Loucy (cell line): ENCODE results near the gene ST6GAL1.

Experiments
- H2AFZ ChIP-seq: fragments of 200-600 bp; sonication (generic); 2 replicates; pipeline ENCODE4 v1.6.0; 2016; ENCODE audit warnings: antibody characterized with exemption, mild to moderate bottlenecking, low read length, moderate library complexity
- H3F3A ChIP-seq: fragments of 200-600 bp; 2 replicates; pipeline ENCODE4 v1.6.0; 2016; ENCODE audit warnings: antibody characterized with exemption, low read depth, mild to moderate bottlenecking
- H3K27me3 ChIP-seq: fragments of 200-600 bp; sonication (generic); 2 replicates; pipeline ENCODE4 v1.6.1; 2014; ENCODE audit warnings: low read length, mild to moderate bottlenecking; ENCODE audit not compliant: insufficient read depth, poor library complexity, severe bottlenecking
- H3K36me3 ChIP-seq: fragments of 200-600 bp; sonication (generic); 2 replicates; pipeline ENCODE4 v1.6.1; 2016; ENCODE audit warnings: low read length; ENCODE audit not compliant: insufficient read depth
- H3K4me1 ChIP-seq: fragments of 200-600 bp; sonication (generic); 2 replicates; pipeline ENCODE4 v1.5.1; 2014; ENCODE audit warnings: low read length, mild to moderate bottlenecking; ENCODE audit not compliant: insufficient read depth, poor library complexity, severe bottlenecking
- H3K4me2 ChIP-seq: fragments of 200-600 bp; sonication (generic); 2 replicates; pipeline ENCODE4 v1.6.0; 2014; ENCODE audit warnings: antibody characterized with exemption, low read length, low read depth, mild to moderate bottlenecking; ENCODE audit not compliant: poor library complexity, severe bottlenecking
- H3K4me3 ChIP-seq: fragments of 200-600 bp; sonication (generic); 2 replicates; pipeline ENCODE4 v1.5.1; 2014; ENCODE audit warnings: low read length, mild to moderate bottlenecking, mixed read lengths; ENCODE audit not compliant: poor library complexity, severe bottlenecking
- H3K79me2 ChIP-seq: fragments of 200-600 bp; sonication (generic); 2 replicates; pipeline ENCODE4 v1.6.1; 2014; ENCODE audit warnings: low read length; ENCODE audit not compliant: insufficient read depth
- H3K9ac ChIP-seq: fragments of 200-600 bp; sonication (generic); 2 replicates; pipeline ENCODE4 v1.6.0; 2014; ENCODE audit warnings: mild to moderate bottlenecking, low read depth, low read length, moderate library complexity; ENCODE audit not compliant: poor library complexity, severe bottlenecking
- H3K9me2 ChIP-seq: fragments of 200-600 bp; sonication (generic); replicated peaks from 2 replicates; pipeline ENCODE4 v1.6.1; 2016; ENCODE audit warnings: low read depth, low read length, mixed read lengths
- H3K9me3 ChIP-seq: fragments of 200-600 bp; sonication (generic); 2 replicates; pipeline ENCODE4 v1.6.1; 2014; ENCODE audit warnings: mild to moderate bottlenecking, antibody characterized with exemption, low read length, low read depth; ENCODE audit not compliant: insufficient read depth
- H4K20me1 ChIP-seq: fragments of 200-600 bp; sonication (generic); 2 replicates; pipeline ENCODE4 v1.6.0; 2014; ENCODE audit warnings: antibody characterized with exemption, low read length, mild to moderate bottlenecking; ENCODE audit not compliant: insufficient read depth, poor library complexity, severe bottlenecking
- EZH2phosphoT487 ChIP-seq: fragments of 200-600 bp; IDR thresholded peaks from 2 replicates; pipeline ENCODE4 v1.6.1; 2018; ENCODE audit warnings: antibody characterized with exemption, mild to moderate bottlenecking, moderate library complexity, borderline replicate concordance
- TF ChIP-seq, protein P1 (sequence below): fragments of 200-600 bp; sonication (generic); conservative IDR thresholded peaks from 2 replicates; pipeline ENCODE4 v1.5.1; 2014; ENCODE audit warnings: mild to moderate bottlenecking, antibody characterized with exemption, low read length

ST6GAL1 gene

DNA sequence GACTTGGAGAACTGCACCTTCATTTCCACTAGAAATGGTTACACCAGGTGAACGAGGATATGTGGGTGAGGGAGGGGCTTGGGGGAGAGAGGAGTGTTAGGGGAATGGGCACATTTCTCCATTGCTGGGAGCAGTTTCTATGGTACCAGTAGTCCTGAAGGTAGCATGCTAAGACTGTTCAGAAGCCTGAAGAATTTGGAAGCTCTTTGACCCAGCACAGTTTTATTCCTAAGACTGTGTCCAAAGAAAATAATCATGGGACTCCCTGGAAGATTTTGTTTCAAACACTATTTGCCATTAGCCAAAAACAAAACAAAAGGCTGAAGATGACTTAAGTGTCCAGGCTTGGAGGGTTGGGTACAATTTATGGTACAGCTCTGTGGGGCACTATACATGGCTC, 32.1 kb downstream of the ST6GAL1 start:
- TF ChIP-seq, protein P1, sequence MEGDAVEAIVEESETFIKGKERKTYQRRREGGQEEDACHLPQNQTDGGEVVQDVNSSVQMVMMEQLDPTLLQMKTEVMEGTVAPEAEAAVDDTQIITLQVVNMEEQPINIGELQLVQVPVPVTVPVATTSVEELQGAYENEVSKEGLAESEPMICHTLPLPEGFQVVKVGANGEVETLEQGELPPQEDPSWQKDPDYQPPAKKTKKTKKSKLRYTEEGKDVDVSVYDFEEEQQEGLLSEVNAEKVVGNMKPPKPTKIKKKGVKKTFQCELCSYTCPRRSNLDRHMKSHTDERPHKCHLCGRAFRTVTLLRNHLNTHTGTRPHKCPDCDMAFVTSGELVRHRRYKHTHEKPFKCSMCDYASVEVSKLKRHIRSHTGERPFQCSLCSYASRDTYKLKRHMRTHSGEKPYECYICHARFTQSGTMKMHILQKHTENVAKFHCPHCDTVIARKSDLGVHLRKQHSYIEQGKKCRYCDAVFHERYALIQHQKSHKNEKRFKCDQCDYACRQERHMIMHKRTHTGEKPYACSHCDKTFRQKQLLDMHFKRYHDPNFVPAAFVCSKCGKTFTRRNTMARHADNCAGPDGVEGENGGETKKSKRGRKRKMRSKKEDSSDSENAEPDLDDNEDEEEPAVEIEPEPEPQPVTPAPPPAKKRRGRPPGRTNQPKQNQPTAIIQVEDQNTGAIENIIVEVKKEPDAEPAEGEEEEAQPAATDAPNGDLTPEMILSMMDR, result no peak
- no peak for TF ChIP-seq EZH2phosphoT487
- H3K9me2 ChIP-seq, result no peaks in the 10 kb centered on the region
- peaks cover 9% of the 10 kb centered on the region; the same call in 1 of the 2 replicates for H3K79me2 ChIP-seq
- H3K36me3 ChIP-seq, result peaks cover 29% of the 10 kb centered on the region; the same call in 1 of the 2 replicates
- H3F3A ChIP-seq, result no peaks in the 10 kb centered on the region
- no peak overlapping the region for H2AFZ ChIP-seq
- no peak overlapping the region for H3K4me3 ChIP-seq
- H3K4me2 ChIP-seq, result no peak overlapping the region
- peaks cover 10% of the 10 kb centered on the region for H4K20me1 ChIP-seq
- H3K9me3 ChIP-seq, result no peaks in the 10 kb centered on the region
- no peaks in the 10 kb centered on the region for H3K4me1 ChIP-seq
- no peak overlapping the region for H3K9ac ChIP-seq
- no peaks in the 10 kb centered on the region for H3K27me3 ChIP-seq

DNA sequence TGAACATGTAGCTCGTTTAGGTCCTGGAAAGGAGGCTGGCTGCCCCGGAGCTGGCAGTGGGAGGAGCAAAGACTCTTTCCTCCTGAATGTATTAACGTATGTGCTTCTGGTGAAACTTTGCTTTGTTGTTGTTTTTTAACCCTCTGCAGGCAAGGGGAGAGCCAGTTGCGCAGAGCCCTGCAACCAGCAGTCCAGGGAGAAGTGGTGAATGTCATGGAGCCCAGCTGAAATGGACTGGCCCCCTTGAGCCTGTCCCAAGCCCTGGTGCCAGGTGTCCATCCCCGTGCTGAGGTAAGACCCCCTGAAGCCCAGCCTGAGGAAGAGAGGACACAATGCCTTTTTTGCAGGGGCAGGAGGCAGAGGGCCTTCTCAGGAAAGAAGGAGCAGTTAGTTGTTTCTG, 33.3 kb downstream of the ST6GAL1 start:
- H3K9me2 ChIP-seq, result no peaks in the 10 kb centered on the region
- no peak overlapping the region for H2AFZ ChIP-seq
- no peaks in the 10 kb centered on the region for H4K20me1 ChIP-seq
- no peak overlapping the region for H3K4me3 ChIP-seq
- peaks cover 36% of the 10 kb centered on the region; the same call in 1 of the 2 replicates for H3K36me3 ChIP-seq
- H3K9ac ChIP-seq, result no peak overlapping the region
- H3K4me2 ChIP-seq, result no peak overlapping the region
- peaks cover 9% of the 10 kb centered on the region; the same call in 1 of the 2 replicates for H3K79me2 ChIP-seq
- H3F3A ChIP-seq, result no peaks in the 10 kb centered on the region
- no peaks in the 10 kb centered on the region for H3K4me1 ChIP-seq
- TF ChIP-seq EZH2phosphoT487, result no peak
- TF ChIP-seq, protein P1, result no peak
- no peaks in the 10 kb centered on the region for H3K27me3 ChIP-seq
- H3K9me3 ChIP-seq, result no peaks in the 10 kb centered on the region

DNA sequence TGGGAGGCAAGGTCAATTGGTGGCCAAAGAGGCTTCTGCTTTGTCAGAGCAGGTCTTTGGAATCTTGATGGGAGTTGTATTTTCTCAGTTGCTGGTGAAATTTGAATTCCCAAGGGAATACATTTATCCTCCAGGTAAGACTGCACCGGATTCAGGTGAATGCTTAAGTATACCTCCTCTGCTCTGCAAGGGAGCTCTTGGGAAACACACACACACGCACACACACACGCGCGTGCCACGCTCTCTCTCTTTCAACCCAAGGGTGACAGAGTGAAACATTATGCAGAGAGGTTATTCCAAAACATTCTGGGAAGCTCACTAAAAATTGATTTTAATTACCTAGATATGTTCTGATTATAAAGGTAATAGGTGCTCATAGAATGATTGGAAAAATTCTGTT, 33.7 kb downstream of the ST6GAL1 start:
- Histone ChIP-seq H3K27me3 (no peaks in the 10 kb centered on the region), H3K79me2 (peaks cover 9% of the 10 kb centered on the region; the same call in 1 of the 2 replicates), H4K20me1 (no peaks in the 10 kb centered on the region), H3K36me3 (peaks cover 36% of the 10 kb centered on the region; the same call in 1 of the 2 replicates), H3K9me2 (no peaks in the 10 kb centered on the region), H2AFZ (no peak overlapping the region), H3K9me3 (no peaks in the 10 kb centered on the region), H3K9ac (no peak overlapping the region), H3F3A (no peaks in the 10 kb centered on the region), H3K4me3 (no peak overlapping the region), H3K4me2 (no peak overlapping the region), H3K4me1 (no peaks in the 10 kb centered on the region)
- TF ChIP-seq, protein P1, result no peak
- TF ChIP-seq EZH2phosphoT487, result no peak
